Measurements from ENCODE around the gene FAM78B. TPM values are rescaled to one million over a fixed set of nuclear protein-coding genes. Genes with fewer than 3 reads are reported as not detected.
A peak's percentile ranks its signal among the peaks of the same experiment; 100 is the strongest.

Gene FAM78B
- total RNA-seq, result 2.8 TPM

GRCh38 chr1:166166698-166167571 is at the start of gene FAM78B:
TSS of gene FAM78B (minus strand) at chr1:166167001. CDS start at chr1:166166248, 753 bp downstream.
- intact Hi-C loops (cut with DNase I), result no loop called here
- DNase-seq (ENCODE audit: low spot score) (peak; percentile 82), ATAC-seq (peak; percentile 91)

DNA sequence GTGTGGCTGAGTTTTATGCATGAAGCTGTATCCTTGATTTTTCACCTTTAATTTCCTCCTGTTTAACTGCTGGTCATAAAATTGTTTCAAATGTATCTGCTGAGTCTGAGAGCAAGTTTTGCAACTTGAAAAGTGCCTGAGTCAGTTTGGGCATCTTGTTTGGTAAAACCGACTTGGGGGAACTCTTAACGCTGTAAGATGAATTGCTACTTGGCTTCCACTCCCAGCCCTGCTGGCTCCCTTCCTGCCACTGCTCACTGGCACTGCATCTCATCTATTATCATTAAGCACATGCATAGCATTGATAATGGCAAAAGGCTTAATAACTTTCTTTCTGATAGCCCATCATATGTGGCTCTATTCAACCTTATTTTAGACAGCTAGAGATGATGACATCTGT is 35.7 kb upstream of the FAM78B start:
- DNase-seq (ENCODE audit: low spot score) (no peak), ATAC-seq (no peak)
- intact Hi-C loops (cut with DNase I), result no loop called here

DNA sequence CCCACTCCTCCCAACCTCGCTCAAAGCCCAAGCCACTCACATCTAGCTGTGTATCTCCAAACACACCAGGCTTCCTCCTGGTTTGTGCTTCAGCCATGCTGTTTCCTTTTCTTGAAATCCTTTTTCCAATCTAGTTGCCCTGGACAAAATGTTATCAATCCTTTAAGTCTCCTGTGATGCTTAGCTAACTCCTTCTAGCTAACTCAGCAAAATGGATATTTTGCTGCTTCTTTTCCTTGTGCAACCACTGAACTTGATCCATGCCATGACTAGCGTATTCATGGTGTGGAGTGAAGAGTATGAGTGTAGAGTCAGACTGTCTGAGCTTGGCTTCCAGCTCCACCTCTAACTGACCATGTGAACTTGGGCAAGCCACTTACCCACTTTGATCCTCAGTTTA is 33.9 kb upstream of the FAM78B start:
- DNase-seq (ENCODE audit: low spot score) (no peak), ATAC-seq (no peak)
- intact Hi-C loops (cut with DNase I), result no loop called here

DNA sequence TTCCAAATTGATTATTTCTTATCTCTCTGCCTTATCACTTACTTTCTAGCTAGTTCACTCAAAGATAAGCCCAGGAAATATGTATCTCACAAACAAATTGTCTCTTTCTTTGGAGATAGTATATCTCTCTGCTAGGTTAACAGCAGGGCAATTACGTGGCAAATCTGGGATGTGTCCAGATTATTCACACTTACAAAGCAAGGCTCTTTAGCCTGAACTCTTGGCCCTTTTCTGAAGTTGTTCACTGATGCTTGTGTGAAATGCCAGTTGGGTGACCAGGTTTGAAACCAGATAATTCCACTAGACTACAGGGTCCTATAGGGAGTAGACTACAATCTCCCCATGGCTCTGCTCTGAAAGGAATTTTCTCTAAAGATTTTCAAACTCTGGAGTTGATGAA is 30.8 kb upstream of the FAM78B start:
- ATAC-seq, result no peak
- no peak for DNase-seq (ENCODE audit: low spot score)
- intact Hi-C loops (cut with DNase I), result no loop called here

DNA sequence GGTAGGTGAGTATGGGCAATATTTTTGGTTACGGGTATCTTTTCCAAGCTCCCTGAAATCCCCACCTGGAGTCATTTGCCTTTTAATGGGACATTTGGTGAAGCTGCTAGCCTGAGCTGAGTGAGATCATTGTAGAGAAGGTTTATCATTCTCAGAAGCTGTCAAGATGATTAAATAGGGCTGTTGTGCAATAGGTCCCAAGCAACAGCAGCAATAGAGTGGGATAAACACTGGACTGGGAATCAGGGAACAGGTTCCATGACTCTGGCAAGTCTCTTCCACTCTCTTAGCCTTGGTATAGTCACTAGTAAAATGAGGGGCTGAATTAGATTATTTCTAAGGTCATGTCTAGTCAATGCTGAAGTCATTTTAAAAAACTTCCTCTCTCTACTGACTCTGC is 30.3 kb upstream of the FAM78B start:
- ATAC-seq (no peak), DNase-seq (ENCODE audit: low spot score) (no peak)
- intact Hi-C loops (cut with DNase I), result no loop called here

DNA sequence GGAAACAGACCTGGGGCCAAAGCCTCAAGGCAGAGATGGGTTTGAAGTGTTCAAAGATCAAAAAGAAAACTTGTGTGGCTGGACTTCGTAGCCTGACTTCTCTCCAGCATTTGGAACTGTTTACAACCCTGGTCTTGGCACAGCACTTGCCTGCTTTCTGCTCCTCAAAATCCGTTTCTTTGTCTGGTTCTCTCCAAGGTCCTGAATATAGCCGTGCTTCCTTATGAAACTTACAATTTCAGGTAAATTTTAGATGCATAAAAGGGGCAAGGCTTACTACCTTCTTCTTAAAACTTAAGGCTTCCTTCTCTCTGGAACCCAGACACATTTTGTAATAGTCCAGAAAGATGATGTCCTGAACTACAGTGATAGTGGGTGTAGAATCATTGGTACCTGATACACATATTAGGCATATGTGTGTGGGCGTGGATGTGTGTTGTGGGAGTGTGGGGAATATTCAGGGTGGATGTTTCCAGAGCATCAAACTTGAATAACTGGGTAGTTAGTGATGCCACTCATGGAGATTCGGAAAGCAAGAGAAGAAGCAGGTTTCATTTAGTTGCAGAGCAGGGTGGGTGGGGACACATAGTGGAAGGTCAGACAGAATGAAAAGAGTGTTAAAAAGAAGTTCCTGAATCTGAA is 26.4 kb upstream of the FAM78B start:
- DNase-seq (ENCODE audit: low spot score) (no peak), ATAC-seq (no peak)
- intact Hi-C loops (cut with DNase I), result no loop called here

- ATAC-seq, result no peak
- no peak for DNase-seq (ENCODE audit: low spot score)
- intact Hi-C loops (cut with DNase I), result no loop called here
Measured at GRCh38 chr1:166190400-166190799, 23.6 kb upstream of the FAM78B start.

GRCh38 chr1:166189126-166189525 is 22.3 kb upstream of the FAM78B start:
- intact Hi-C loops (cut with DNase I), result no loop called here
- DNase-seq (ENCODE audit: low spot score) (no peak), ATAC-seq (no peak)

GRCh38 chr1:166185526-166185925 is 18.7 kb upstream of the FAM78B start:
- no peak for DNase-seq (ENCODE audit: low spot score)
- ATAC-seq, result no peak
- intact Hi-C loops (cut with DNase I), result no loop called here

DNA sequence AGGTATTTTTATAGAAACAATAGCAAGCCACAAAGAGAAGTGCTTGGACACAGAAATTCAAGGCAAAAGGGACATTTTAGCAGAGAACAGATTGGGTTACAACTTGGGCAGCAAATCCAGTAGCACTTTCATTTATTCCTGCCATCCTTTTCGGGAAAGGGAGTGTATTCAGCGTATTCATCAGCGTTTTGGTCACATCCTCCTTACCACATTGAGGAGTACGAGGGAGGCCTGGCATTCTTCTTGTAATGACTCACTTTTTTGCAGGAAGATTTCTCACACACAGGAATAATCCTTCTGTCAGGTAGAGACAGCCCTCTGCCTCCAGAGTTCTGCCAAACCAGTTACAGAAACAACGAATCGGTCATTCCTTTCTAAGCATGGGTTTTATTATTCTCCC is 18.1 kb upstream of the FAM78B start:
- ATAC-seq (no peak), DNase-seq (ENCODE audit: low spot score) (no peak)
- intact Hi-C loops (cut with DNase I), result no loop called here

- DNase-seq (ENCODE audit: low spot score), result no peak
- intact Hi-C loops (cut with DNase I), result no loop called here
- ATAC-seq, result no peak
Measured at GRCh38 chr1:166184012-166184411, 17.2 kb upstream of the FAM78B start.

DNA sequence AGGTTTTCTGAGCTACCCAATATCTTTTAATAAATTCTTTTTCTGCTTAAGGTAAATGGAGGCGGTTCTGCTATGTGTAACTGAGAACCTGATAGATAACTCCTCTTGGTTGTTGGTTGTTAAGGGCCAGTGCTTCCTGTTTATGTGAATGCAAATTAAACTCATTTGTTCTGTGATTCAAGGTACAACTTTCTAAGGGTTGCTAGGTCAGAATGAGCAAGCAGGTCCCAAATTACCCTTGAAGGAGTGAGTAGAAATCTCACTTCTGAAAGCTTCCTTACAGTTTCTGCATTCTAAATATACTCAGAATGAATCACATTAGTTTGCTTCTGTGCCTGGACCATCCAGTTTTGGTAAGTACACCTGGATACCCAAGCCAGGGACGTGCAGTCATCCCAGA is 15.5 kb upstream of the FAM78B start:
- no peak for DNase-seq (ENCODE audit: low spot score)
- ATAC-seq, result no peak
- intact Hi-C loops (cut with DNase I), result no loop called here

GRCh38 chr1:166176416-166176815 is 9.6 kb upstream of the FAM78B start:
- intact Hi-C loops (cut with DNase I), result no loop called here
- no peak for DNase-seq (ENCODE audit: low spot score)
- ATAC-seq, result no peak

- DNase-seq (ENCODE audit: low spot score), result no peak
- no peak for ATAC-seq
- intact Hi-C loops (cut with DNase I), result no loop called here
Measured at GRCh38 chr1:166175032-166175431, 8.2 kb upstream of the FAM78B start.

- DNase-seq (ENCODE audit: low spot score) (no peak), ATAC-seq (no peak)
- intact Hi-C loops (cut with DNase I), result no loop called here
Measured at GRCh38 chr1:166174108-166174507, 7.3 kb upstream of the FAM78B start.

- ATAC-seq (no peak), DNase-seq (ENCODE audit: low spot score) (no peak)
- intact Hi-C loops (cut with DNase I), result no loop called here
Measured at GRCh38 chr1:166172106-166172505, 5.3 kb upstream of the FAM78B start.

DNA sequence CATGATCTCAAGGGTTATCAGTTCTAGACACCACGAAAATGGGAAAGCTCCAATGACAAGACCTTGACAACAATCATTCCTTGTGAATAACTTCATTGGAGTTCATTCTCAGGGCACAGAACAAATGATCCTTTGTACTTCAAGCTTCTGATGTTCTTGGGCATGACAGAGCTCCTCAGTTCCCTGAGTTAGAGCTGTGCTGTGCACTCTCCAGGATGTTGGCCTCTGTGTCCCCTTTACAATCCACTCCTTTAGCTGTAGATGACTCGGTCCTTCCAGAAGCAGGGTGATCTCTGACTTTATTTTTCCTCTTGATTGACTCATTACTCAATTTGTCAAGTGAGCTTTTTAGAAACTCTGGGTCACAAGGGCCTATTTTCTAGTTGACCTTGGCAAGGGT is 3.9 kb upstream of the FAM78B start:
- intact Hi-C loops (cut with DNase I), result no loop called here
- no peak for DNase-seq (ENCODE audit: low spot score)
- ATAC-seq, result no peak

GRCh38 chr1:166170075-166170474 is 3.3 kb upstream of the FAM78B start:
- ATAC-seq, result no peak

GRCh38 chr1:166169182-166169581 is 2.4 kb upstream of the FAM78B start:
- intact Hi-C loops (cut with DNase I), result no loop called here
- ATAC-seq (no peak), DNase-seq (ENCODE audit: low spot score) (no peak)

More at GRCh38 chr1:166170075-166170474, 3.3 kb upstream of the FAM78B start:
- intact Hi-C loops (cut with DNase I), result no loop called here
- no peak for DNase-seq (ENCODE audit: low spot score)

- intact Hi-C loops (cut with DNase I), result no loop called here
- ATAC-seq (no peak), DNase-seq (ENCODE audit: low spot score) (no peak)
Measured at GRCh38 chr1:166167572-166167925, 748 bp upstream of the FAM78B start.

- ATAC-seq, result no peak
- intact Hi-C loops (cut with DNase I), result no loop called here
- DNase-seq (ENCODE audit: low spot score), result no peak
Measured at GRCh38 chr1:166166329-166166697, 488 bp downstream of the FAM78B start.

All from sciatic nerve (tissue), 2 donors.